ENCODE measurements around the gene PTP4A1. TPM values are rescaled to one million over a fixed set of nuclear protein-coding genes. Genes with fewer than 3 reads are reported as not detected.

PTP4A1 gene
- total and polyA plus RNA-seq, 2 of the 13 experiments (the other 11 are each of a cell fraction or from before 2014, with no cell fraction given): 141 to 376 TPM

- 0 out of 2 replicates have a peak, but pooled peaks have one; percentile 22 for TF ChIP-seq ZNF512B (CRISPR knock-in tag; IDR thresholded peaks at IDR 0.05; ENCODE audit: borderline replicate concordance)
- TF ChIP-seq TRIM24 (CRISPR knock-in tag; IDR thresholded peaks at IDR 0.05): no peak
- no peak for TF ChIP-seq PAWR (CRISPR knock-in tag; IDR thresholded peaks at IDR 0.05; ENCODE audit: borderline replicate concordance)
- TF ChIP-seq PBX2 (CRISPR knock-in tag; IDR thresholded peaks at IDR 0.05): no peak
- TF ChIP-seq ZNF367 (CRISPR knock-in tag; IDR thresholded peaks at IDR 0.05; ENCODE audit: borderline replicate concordance): no peak
- TF ChIP-seq FUBP1 (CRISPR knock-in tag; IDR thresholded peaks at IDR 0.05; ENCODE audit: borderline replicate concordance): no peak
- TF ChIP-seq SOX6 (IDR thresholded peaks at IDR 0.05): no peak
- peak; percentile 80 for TF ChIP-seq SOX6 (CRISPR knock-in tag; IDR thresholded peaks at IDR 0.05)
- TF ChIP-seq IRX3 (CRISPR knock-in tag; IDR thresholded peaks at IDR 0.05; ENCODE audit: borderline replicate concordance, low read depth): no peak
- TF ChIP-seq TMF1 (CRISPR knock-in tag; IDR thresholded peaks at IDR 0.05; ENCODE audit: low read depth): 0 out of 2 replicates have a peak, but pooled peaks have one; percentile 66
- TF ChIP-seq ZNF503 (CRISPR knock-in tag; IDR thresholded peaks at IDR 0.05): no peak
These were observed 26.1 kb downstream of the PTP4A1 start (continued) for GRCh38 chr6:63598049-63599036.
